GM19099 (cell line): ENCODE data around the gene CCM2.
A peak's percentile ranks its signal among the peaks of the same experiment; 100 is the strongest.

Experiments
- POLR2A ChIP-seq: IDR thresholded peaks from 3 replicates; pipeline ENCODE4 v1.6.1; 2011; ENCODE audit warnings: low read depth; ENCODE audit not compliant: insufficient read length; ENCODE audit errors: extremely low read depth

Gene CCM2

DNA sequence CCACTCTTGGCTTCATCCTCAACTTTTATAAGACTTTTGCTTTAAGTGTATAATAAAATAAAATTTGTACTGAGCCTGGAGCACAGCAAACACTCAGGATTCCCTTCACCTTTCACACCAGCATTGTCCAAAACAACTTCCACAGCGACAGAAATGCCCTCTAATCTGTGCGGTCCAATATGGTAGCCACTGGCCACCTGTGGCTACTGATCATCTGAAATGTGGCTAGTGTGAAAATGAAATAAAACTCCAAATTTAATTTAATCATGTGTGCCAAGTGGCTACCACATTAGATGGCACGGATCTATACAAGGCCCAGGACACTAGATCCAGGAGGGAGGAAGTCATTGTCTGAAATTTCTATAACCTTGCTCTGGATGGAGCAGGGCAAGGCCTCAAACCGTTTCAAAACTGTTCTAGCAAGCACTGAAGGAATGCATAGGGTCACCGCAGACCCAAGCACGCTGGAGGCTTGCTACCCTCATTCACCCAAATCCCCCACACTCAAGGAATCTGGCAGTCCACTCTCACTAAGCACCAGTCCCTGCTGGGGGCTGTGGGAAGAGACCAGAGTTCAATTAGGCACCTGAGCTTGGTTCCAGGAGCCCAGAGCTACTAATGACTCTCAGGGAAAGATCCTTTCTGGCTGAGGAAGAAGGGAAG lies 14.8 kb upstream of the CCM2 start:
- no peak for TF ChIP-seq POLR2A

DNA sequence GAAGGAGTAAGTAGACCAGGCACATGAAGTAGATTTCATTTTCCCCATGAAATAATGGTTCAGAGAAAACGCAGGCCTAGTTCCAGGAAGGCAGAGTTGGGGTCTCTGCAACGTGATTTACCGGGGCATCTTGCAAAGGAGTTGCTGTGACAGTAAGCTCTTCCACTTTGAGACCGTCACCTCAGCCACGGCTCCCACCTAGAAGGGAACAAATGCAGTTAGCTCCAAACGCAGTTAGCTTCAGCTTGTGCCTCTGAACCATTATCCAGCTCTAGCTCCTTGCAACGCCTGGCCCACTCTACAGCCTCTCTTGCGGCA lies 14.1 kb upstream of the CCM2 start:
- no peak for TF ChIP-seq POLR2A

DNA sequence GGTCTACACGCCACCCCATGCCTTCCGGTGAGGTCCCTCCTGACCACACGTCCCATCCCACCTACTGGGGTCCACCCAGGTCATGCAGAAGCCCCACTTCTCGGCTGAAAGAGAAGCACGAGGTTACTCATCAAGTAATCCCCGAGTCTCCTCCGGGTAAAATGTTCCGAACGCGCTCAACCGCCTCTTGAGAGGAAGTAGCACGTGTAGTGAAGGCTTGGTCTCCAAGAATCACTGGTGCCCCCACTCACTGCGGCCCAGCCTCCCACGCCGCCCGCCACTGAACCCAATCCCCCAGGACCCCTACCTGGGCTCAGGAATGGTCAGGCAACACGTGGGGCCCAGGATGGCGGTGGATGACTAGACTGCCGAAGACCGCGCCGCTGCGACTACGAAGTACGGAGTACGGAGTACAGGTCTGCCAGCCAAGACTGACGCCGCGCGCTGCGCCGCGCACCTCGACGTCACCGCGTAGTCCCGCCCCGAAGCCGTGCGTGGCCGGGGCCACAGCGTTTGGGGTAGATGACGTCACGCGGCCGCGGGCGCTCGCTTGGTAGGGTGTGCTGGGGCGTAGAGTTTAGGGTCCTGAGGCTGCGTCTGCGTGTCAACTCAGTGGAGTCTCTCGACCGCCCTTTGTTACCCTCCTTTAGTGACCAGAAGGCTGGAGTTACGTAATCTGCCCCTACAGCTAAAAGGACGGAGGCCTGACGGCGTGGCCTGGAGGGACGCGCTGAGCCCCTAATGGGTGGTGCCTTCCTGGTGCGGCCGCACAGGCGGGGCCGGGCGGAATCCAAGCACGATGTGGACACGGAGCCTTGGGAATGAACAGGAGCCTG lies 13.6 kb upstream of the CCM2 start:
- peak; percentile 99 for TF ChIP-seq POLR2A

DNA sequence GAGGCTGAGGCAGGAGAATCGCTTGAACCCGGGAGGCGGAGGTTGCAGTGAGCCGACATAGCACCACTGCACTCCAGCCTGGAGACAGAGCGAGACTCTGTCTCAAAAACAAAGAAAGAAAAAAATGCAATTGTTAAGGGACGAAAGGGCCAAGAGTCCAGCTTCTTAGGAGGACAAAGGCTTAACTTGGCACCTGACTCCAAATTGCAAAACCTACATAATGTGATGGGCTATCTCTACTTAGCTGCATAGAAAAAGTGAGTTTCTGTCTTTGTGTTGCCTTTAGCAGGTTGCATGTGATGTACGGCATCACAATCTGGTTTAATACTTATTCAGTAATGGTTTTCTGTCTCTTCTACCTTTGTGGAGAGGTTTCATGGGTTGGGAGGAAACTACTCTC lies 12.5 kb upstream of the CCM2 start:
- no peak for TF ChIP-seq POLR2A

DNA sequence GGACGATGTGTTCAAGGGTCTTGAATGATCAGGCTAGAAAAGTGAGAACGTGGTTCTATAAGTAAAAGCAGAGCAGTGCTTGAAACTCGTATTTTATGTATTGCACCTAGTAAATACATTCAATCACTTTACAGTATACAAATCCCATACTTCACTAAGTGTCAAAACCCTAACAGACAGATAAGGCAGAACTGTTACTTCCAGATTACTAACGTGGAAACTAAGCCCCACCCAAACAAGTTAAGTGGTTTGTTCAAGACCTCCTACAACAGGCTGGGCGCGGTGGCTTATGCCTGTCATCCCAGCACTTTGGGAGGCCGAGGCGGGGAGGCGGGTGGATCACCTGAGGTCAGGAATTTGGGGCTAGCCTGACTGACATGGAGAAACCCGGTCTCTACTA lies 12.0 kb upstream of the CCM2 start:
- no peak for TF ChIP-seq POLR2A

DNA sequence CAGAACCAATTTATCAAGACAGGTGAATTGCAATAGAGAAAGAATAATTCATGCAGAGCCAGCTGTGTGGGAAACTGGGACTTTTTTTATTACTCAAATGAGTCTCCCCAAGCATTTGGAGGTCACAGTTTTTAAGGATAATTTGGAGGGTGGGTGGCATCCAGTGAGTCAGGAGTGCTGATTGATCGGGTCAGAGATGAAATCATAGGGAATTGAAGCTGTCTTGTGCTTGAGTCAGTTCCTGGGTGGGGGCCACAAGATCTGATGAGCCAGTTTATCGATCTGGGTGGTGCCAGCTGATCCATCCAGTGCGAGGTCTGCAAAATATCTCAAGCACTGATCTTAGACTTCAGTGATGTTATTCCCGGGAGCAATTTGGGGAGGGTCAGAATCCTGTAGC lies 11.3 kb upstream of the CCM2 start:
- TF ChIP-seq POLR2A, result no peak

DNA sequence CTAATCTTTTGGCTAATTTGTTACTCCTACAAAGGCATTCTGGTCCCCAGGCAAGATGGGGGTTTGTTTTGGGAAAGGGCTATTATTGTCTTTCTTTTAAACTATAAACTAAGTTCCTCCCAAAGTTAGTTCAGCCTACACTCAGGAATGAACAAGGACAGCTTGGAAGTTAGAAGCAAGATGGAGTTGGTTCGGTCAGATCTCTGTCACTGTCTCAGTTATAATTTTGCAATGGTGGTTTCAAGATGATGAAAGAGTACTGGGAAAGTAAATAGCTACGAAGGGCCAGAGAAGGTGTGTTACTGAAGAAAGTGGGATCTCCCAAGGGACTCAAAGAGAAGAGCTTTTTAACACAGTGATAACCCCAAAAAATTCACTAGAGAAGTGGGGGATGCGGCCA lies 10.9 kb upstream of the CCM2 start:
- TF ChIP-seq POLR2A, result no peak

DNA sequence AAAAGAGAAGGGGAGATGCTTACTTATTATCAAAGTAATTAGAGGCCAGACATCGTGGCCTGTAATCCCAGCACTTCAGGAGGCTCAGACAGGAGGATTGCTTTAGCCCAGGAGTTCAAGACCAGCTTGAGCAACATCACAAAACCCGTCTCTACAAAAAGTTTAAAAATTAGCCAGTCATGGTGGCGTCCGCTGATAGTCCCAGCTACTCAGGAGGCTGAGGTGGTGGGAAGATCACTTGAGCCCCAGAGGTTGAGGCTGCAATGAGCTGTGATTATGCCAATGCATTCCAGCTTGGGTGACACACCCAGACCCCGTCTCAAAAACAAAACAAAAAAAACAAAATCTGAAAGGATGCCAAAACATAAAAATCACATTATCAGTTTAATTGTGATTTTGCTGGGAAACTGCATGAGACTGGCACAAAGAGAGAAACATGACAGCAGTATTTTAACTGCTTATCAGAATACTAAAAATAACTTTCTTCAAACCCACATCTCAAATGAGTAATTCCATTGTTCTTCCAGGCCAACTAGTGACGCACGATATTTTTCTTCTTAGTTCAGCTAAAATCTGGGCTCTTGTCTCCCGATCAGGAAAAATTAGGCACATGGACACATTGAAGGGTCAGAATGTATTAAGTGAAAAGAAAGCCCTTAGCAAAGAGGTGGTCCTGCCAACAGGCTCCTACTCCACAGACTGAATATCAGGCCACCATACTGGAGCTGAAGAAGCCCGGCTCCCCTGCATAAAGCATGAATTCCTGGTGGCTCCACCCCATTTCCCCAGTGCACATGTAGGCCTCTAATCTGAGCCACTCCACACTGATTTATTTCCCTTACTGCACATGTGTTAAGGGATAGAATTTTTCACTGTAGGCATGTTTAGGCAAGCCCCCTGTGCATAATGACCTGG lies 9.6 kb upstream of the CCM2 start:
- TF ChIP-seq POLR2A, result no peak

DNA sequence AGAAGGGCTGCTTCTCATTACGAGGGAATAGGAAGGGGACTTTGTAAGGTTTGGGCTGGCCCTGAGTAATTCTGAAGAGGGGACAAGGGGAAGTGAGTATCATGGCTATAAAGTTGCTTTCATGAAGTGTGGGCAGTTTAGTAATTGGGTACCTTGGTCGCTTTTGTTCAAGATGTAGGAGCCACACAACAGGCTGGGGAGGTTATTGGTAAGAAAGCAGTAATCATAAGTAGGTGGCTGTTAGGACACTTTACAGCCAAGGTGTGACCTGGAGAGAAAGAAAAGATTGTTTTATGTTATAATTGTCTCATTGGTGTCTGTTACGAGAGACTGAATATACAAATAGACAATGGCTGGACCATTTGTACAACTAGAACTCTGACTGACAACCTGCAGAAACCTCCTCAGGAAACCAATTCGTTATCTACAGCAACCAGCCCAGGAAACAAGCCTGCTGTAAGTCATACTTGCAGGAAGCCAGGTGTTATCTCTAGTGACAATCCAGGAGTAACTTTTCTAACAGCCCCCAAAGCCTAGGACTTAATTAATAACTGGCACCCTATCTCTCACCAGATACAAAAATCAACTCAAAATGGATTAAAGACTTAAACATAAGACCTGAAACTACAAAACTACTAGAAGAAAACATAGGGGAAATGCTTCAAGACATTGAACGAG lies 5.0 kb upstream of the CCM2 start:
- peak; percentile 11 for TF ChIP-seq POLR2A

DNA sequence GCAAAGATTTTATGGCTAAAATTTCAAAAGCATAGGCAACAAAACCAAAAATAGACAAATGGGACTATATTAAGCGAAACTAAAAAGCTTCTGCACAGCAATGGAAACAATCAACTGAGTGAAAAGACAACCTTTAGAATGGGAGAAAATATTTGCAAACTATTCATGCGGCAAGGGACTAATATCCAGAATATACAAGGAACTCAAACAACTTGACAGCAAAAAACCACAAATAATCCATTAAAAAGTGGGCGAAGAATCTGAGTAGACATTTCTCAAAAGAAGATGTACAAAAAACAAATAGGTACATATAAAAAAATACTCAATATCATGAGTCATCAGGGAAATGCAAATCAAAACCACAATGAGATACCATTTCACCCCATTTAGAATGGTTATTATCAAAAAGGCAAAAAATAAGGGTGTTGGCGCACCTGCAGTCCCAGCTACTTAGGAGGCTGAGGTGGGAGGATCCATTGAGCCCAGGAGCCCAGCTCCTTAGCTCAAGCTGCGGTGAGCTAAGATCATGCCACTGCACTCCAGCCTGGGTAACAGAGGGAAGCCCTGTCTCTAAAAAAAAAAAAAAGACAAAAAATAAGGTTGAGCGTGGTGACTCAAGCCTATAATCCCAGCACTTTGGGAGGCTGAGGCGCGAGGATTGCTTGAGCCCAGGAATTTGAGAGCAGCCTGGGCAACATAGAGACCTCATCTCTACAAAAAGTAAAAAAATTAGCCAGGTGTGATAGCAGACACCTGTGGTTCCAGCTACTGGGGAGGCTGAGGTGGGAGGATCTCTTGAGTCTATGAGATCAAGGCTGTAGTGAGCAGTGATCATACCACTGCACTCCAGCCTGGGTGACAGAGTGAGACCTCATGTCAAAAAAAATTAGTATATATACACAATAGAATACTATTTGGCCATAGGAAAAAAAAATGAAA lies 4.2 kb upstream of the CCM2 start:
- no peak for TF ChIP-seq POLR2A

DNA sequence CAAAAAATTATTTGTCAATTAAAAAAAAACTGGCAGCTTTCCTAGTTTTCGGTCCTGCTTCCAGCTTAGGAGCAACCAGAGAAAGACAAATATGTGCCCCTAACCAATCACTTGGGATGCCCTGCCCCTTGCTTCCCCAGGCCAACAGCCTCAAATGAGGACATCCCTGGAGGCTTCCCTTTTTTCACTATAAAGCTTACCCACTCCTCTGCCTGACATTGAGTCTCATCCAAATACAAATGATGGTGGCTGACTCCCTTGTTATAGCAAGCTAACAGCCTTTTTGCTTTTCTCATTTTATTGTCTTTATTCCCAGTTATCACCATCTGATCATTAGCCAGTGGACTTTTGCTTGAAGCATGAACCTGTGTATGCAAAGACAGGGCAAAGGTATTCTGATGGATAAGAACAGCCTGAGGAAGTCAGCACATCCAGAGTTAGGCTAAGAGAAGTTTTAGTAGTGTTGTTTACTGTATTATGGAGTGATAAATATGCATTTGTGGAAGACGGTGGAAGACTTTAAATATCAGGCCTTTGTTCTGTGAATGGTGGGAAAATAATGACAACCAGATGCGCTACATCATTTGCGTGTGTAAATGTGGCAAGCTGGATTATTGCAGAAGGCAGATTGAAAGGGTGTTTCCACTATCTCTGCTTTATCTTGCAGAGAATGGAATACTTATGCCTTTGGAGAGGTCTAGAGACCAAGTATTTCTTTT lies 1.7 kb upstream of the CCM2 start:
- TF ChIP-seq POLR2A, result no peak

DNA sequence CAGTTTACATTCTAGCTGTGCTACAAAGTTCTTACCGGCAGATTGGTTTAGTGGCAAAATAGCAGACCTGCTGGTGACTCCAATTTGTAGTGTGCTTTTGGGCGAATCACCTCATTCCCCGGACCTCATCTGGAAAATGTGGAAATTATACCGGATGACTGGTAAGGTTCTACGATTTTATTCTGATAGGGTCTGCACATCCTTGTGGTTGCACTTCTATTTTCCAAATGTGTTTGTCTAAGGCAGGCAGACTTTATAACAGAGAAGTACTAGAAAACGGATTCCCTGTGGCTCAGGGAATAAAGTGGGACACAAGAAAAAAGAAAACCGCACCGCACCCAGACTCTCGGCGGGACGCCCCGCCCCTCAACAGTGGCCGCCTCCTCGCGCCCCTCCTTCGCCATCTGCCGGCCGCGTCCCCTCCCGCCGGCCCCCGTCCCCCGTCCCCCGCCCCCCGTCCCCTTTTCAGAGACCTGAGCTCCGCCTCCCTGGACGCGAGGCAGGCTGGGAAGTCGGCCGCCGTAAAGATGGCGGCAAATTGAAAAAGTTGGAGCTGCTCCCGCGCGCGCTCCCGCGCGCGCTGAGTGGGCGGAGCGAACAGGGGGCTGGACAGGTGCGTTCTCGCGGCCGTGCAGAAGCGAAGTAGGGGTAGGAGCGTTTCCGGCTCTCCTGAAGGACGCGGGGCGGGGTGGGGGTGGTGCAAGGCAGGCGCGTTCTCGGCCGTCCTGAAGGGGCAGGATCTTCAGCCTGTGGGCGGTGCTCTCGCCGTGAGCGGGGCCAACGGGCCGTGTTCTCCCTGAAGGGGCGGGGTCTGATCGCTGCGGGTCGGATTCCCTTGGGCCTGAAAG lies 532 bp upstream of the CCM2 start:
- TF ChIP-seq POLR2A, result peak; percentile 52

DNA sequence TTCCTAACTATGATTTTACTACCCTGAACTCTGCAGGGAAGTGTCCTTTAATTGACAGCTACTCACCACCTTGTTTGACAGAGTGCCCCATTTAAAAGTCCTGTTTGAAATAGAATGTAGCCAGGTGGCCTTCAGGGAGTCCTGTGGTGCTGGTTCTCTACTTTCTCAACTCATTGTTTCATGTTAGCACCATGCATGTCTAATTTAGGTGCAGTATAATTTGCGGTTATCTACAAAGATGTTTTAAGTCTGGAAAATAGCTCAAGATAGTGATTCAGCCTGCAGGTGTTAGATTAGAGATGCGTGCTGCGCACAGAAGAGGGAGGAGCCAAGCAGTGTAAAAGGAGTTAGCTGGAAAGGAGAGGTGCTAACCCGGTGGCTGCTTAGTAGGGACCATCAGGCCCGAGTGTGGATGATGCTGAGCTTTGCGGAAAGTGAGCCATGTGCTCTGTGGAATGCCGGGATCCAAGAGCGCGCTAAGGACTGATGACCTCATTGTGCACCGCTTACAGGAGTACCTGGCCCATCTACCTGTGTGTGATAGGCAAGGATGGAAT lies 1.2 kb downstream of the CCM2 start:
- TF ChIP-seq POLR2A, result peak; percentile 38

DNA sequence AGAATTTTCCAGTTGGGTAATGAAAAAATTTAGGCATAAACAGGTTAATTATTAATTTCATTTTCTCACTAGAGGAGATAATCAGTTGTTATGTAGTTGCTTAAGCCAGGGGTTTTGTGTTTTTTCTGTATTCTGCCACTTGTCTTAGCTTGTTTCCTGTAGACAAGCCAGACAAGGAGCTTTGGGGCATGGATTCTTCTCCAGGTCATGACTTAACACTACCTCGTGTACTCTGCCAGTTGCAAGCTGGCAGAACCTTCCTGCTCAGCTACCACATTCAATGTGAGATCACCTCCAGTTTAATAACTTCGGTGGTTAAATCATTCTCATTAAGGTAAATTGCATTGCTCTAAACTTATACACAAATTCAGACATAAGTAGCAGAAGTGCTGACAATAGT lies 1.8 kb downstream of the CCM2 start:
- TF ChIP-seq POLR2A, result no peak
